GM04503 (cell line): ENCODE results near the gene MYO18A.
A peak's percentile ranks its signal among the peaks of the same experiment; 100 is the strongest.
"Not testable (repeated sequence)": the region's sequence is repeated elsewhere in the genome, so short reads cannot be mapped to it uniquely, and the experiment has no call there.

Experiments used
- DNase-seq: peaks from one replicate; pipeline ENCODE4 v3.0.0-alpha.2; 2012; ENCODE audit warnings: low read depth

The MYO18A gene

DNA sequence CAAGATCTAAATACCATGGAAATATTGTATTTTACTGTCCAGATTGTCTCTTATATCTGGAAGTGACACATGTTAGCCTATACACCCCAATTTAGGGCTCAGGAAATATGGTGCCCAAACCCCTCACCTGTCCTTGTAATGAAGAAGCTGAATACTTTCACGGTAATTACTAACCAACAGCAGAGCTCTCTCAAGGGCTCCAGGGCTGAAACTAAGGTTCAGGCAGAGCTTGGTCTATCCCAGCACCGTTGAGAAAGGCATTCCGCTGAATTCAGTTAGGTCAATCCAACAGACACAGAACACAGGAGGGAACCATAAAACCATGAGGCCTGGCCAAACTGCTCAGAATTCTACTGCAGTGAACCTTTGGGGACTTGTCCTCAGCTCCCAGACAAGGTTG, 14.9 kb downstream of the MYO18A start:
- DNase-seq: no peak

- no peak for DNase-seq
Observed at GRCh38 chr17:29163563-29163962, 16.6 kb downstream of the MYO18A start.

- DNase-seq: no peak
Observed at GRCh38 chr17:29162909-29163341, 17.3 kb downstream of the MYO18A start.

DNA sequence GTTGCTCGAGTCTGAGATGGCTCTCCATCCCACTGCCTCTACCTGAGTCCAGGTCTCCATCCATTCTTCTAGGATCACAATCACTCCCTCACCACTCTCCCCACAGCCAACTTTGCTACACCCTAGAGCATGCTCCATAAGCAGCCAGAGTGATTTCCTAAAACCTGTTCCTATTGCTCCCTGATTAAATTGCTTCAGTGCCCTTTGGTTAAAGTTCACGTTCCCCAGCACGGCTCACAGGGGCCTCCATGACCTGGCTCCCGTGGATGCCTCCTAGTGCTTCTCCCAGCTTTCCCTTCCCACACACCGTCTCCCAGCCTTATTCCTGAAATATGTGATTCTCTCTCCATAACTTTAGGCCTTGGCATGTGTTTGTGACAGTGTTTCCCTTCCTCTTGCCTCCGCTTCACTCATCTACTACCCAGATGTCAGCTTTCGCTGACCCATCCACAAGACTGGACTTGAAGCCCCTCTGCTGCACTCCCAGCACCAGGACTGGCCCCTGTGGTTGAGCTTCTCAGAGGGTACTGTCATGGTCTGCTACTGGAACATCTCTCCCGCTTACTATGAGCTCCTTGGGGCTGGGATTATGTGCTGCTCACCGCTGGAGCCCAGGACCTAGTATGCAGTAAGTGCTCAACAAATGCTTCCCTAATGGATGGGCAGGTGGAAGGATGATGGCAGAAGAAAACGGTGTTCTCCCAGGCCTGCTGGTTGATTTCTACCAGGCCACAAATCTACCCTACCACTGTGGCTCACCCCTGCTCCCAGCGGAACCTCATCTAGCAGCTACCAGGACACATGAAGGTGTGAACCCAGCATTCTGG, 17.9 kb downstream of the MYO18A start:
- no peak for DNase-seq

GRCh38 chr17:29160253-29160652, 19.9 kb downstream of the MYO18A start:
- no peak for DNase-seq

DNA sequence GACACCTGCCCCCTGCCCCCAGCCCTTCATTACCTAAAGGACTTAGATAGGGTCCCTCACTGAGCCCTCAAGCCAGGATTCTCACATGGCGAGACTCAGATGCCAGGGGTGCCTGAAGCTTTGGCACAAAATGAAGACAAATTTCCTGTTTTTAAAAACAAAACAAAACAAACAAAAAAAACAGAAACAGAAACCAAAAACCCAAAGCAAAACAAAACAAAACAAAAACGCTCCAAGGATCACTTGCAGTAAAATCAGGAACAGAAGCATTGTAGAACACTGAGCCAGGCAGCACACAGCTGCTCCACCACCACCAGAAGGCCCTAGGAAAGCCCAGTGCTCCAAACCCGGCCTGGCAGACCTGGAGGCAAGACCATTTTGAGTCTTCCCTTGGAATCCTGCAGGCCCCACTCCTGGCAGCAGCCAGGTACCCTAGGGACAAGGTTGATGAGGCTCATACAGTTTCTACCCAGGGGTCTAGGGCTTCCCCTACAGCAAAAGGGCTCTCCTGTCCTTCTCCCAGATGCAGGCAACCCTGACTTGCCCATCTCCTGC, 20.8 kb downstream of the MYO18A start:
- DNase-seq: no peak

DNA sequence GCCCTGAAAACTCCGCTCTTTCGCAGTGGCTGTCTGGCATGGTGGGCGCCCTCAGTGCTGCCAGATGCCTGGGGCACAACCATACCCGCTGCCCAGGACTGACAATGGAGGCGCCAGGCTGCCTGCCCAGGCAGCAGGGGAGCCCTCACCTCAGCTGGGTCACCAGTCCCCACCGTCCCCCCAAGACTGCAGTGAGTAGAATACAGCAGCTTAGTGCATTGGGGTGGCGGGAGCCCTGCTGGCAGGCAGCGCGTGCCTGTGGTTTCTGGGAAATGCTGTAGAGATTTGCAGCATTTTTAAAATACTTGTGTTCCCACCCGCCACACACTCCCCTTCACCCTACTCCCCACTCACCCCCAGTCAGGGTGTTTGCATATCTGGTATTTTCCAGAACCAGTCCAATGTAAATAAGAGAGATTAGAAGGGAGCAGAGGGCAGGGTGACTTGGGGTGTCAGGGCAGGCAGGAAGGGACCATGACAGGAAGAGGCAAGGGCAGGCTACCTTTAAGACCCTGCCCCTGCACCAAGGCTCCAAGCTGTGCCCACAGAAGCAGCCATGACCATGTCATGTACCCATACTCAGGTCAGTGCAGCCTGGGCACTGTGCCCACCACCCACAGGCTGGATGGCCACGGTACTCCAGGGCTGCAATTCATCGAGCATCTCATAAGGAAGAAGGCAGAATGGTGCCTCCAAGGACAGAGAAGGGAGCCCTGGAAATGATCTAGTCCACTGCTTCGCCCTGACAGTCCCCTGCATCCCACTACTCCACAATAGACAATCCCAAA, 21.5 kb downstream of the MYO18A start:
- peak; percentile 42 for DNase-seq

- no peak for DNase-seq
Observed at GRCh38 chr17:29158096-29158487, 22.1 kb downstream of the MYO18A start.

- no peak for DNase-seq
Observed at GRCh38 chr17:29157310-29157709, 22.9 kb downstream of the MYO18A start.

GRCh38 chr17:29156781-29157180, 23.4 kb downstream of the MYO18A start:
- DNase-seq: no peak

DNA sequence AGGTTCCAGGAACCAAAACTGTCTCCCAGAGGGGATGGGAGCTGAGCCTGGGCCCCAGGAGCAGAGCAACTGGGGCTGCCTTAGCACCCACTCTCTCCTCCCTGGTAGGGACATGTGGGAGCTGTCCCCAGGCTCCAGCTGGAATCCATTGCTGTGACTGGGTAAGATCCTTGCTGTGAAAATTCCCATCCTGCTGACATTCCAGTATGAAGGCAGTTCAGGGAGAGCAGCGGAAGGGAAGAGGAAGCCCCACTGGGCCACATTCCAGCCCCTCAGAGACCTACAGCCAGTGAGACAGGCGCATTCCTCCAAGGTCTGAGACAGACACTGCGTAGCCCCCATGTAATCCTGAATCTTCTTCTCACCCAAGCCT, 24.2 kb downstream of the MYO18A start:
- DNase-seq: no peak

- no peak for DNase-seq
Observed at GRCh38 chr17:29155227-29155965, 24.8 kb downstream of the MYO18A start.

DNA sequence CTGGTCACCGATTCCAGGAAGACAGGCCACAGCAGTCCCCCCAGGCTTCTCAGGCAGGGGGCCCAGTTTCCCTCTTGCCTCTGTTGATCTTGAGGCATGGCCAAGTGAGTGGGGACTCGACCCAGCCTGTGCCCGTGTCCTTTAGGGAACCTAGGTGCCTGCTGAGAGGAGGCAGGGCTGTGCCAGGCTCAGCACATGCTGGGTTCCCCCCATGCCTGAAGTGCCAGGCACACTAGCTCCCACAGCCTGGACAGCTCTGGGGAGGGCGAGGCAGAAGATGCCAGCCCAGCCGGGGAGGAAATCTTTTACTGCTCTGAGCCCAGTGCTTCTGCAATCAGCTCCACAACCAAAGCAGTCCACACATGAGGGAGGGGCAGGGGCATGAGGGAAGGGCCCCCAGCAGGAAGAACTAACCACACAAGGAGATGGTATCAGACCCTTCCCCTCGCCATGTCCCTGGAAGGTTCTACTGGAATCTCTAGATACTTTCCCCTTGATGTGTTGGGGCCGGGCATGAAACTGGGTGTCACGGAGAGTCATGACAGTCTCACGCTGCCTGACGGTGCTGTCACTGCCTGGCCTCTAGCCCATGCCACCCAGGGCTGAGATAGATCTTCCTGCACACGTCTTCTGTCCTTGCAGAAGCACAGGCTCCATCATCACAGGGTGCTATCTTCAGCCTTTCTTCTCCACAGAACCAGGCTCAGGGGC, 25.5 kb downstream of the MYO18A start:
- DNase-seq: no peak

DNA sequence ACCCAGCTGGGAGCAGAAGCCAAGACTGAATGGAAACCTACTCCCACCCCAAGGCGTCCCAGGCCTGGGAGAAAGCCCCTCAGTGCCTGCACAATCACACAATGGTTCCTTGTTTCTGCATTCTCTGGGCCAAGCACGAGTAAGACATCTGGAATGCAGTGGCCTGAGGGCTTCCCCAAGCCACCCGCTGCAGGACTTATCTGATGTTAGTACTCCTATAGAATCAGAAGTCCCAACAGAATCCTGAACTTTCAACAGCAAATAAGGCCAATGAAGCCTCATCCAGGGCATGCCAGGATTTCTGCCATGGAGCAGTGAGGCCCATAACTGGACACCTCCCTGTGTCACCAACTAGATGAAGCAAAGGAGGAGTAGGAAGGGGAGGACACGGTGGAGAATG, 28.6 kb downstream of the MYO18A start:
- DNase-seq: no peak

DNA sequence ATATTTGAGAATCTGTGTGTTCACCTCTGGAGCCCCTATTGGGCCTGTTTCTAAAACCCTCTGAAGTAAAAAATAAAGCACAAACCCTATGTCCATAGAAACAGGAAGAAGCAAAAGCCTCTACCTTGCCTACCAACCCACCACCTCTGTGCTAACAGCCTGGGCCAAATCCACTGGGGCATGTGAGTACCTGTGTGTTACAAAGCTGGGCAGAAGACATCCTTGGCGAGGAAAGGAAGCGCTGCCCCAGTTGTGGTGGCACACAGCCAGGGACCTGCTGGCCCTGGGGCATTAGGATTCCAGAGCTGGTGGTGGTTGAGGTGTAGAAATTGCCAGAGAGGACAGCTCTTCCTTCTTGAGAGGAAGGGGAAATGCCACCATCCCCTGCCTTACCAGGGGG, 30.0 kb downstream of the MYO18A start:
- no peak for DNase-seq

DNA sequence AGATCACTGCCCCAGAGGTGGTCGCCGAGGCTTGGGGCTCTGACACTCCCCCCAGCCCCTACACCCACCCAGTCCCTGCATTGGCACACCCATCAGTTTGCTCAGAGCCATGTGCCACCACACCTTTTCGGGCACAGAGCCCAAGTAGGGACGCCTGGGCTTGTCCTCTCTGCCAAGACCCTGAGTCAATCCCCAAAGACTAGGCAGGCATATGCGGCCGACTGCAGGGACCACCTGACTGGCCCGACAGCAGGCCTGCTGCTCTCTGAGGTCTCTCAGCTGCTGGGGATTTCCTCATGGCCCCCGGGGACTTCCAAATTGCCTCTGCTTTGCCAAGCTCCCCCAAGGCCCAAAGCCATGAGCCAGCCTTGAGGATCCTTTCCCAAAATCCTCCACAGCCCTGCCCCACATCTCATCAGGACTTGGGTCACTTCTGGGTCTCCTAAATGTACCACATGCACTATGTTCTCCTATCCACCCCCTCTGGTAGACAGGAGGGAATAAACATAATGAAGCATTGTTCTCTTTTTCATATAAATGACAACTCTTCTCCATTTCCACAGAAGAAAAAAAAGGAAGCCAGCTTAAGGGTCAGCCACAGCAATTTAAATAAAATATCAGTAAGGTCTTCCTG, 30.6 kb downstream of the MYO18A start:
- DNase-seq: no peak

DNA sequence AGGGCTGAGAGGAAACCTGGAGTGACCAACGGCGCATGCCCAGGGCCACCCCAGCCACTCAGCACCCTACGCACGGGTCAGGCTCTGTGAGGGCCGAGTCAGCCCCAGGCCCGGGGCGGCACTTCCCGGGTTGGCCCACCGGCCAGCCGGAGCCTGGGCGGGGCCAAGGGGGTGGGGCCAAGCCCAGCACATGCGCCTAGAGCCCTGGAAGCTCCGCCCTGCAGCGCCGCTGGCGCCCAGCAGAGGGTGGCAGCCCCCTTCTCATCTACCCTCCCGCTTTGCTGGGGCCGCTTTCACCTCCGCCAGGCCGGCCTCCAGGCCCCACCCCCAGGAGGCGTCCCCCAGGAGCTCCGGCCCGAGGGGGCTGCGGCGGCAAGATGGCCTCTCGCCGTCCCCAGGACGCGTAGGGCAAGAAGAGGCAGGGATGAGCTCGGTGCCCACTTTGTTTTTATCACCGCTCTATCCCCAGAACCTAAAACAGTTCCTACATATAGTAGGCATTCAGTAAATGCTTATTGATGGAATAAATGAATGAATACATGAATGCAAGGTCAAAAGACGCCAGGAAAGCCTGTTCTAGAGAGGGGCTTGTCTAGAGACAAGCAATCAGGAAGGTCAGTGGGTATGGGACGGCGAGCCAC, 31.3 kb downstream of the MYO18A start:
- no peak for DNase-seq

DNA sequence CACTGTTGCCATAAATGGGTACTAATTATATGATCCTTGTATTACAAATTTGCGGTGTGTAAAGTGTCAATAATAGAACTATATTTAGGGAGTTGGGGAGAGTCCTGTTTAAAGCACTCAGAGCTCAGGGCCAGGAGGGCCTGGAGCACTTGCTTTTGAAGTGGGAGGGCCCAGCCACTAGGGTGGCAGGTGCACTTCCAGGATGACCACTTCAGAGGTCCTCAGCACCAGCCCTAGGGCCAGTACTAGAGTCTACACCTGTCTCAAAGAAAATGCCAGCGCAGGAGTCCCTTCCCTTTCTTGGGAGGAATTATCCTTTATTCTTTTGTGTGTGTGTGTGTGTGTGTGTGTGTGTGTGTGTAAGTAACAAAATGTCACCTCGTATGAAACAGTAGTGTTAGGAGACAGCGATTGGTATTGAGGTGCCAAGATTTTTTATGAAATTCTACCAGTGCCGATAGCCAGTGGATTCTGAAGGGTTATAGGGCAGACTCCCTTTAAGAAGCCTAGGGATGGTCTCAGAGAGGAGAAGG, 31.9 kb downstream of the MYO18A start:
- DNase-seq: no peak

- DNase-seq: no peak
Observed at GRCh38 chr17:29147682-29148081, 32.5 kb downstream of the MYO18A start.

GRCh38 chr17:29147228-29147627, 33.0 kb downstream of the MYO18A start:
- not testable (repeated sequence) for DNase-seq
